HT-29 (cell line): ENCODE measurements around the gene CCDC70. TPM values are rescaled to one million over a fixed set of nuclear protein-coding genes. Genes with fewer than 3 reads are reported as not detected.

Experiments used
- DNase-seq: peaks from one replicate; pipeline ENCODE4 v3.0.0-alpha.2; 2015; ENCODE audit warnings: low spot score
- total RNA-seq: library from RNA; depleted of rRNA; stranded (reverse); fragments of >200 nt; shearing (Covaris generic); gene quantifications from 2 replicates; pipeline ENCODE4 v1.2.3, GENCODE V29; 2014

The CCDC70 gene
- total RNA-seq, 1 experiment from 2014 or later = not detected

DNA sequence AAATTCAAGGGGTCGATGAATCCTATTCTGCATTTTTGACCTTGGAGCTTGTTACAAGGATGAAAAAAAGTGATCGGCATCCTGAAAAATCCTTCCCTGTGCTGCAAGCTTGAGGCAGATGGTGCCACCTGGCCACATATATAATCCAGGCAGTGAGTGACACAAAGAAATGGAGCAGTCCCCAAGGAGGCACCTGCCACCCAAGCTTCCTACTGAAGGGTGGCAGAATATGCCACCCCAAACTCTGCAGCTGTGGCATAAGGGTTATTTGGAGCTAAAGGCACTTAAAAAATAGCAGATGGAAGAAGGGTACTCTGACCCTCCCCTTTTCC is 32.2 kb upstream of the CCDC70 start:
- DNase-seq = no peak

DNA sequence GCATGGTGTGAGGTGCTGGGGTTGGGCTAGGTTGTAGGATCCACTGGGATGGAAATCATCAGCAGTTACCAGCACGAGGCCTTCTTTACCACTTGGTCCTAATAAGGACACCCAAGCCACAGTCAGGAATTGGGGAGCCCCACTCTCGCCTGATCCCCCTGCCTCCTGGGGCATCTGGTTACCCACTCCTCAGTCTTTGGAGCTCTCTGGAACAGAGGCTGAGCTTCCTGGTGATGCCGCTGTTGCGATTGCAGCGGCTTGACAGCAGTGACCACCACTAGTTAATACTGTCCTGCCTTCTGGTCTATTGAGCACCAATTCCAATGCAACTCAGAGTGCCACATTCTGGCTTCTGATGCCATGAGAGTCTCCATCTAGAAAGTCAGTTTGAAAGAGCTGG is 30.2 kb upstream of the CCDC70 start:
- DNase-seq = no peak

DNA sequence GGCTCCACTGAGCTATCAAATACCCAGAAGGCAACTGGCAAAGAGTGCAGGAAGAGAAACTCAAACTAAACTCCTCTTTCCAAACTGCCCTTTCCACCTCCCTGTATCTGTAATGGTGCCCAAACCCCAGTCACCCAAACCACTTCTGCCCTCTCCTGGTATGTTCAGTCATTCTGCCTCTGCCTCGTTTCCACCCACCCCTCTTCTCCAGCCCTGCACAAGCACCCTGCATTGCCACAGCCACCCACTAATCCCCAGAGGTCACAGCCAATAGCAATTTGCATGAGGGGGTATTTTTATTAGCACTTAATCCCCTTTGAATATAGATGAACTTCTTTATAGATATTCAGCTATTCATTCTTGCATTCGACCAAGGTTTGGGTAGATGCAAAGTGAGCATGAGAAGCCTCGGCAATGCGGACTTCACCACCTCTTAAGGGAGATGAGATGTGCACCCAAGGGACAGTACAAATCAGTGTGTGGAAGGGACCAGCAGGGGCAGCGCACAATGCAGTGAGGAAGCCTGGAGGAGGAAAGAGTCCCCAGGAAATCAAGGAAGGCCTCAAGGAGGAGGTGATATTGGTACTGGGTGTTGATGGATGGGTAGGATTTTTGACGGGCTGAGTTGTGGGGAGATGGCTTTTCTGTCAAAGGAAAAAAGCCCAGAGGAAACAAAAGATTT is 29.2 kb upstream of the CCDC70 start:
- DNase-seq = peak; percentile 27

DNA sequence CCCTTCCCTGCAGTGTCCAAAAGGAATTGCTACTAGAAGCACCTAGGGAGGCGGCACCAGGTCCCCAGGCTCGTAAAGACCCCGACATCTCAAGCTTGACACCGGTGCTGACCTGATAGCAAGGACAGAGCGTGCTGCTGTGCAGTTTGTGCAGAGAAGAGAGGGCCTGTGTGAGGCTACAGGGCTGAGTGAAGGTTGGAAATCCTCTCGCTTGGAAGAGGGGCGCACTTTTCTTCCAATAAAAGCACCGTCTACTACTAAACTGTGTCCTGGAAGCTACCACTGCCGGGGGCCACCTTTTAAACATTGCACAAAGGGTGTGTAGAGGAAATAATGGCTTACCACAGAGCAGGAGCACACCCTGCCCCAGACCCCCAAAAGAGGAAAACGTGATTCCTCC is 27.8 kb upstream of the CCDC70 start:
- DNase-seq = no peak

DNA sequence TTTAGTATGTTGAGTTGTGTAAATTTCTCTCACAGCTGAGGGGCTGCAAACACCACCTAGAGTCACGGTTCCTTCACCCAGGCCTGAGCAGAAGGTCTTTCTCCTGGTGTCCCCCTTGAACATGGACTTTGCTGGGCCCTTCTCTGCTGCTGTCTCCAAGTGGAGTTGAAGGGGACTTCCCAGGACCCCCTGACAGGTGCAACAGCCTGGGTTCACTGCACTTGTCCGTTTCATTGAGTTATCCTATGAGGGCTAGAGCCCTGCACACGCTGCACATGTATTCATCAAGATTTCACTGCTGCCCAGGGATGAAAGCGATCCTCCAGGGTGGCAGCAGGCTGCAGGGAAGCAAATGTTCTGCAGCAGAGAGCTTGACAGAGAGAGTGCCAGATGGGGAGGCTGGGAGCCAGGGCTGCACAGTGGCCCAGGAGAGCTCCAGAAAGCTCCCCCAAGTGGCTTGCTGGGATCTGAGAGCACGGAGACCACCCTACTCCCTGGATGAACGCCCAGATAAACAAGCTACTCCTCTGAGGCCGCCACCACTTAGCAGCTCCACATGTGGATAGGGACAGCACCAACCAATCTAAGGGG is 27.1 kb upstream of the CCDC70 start:
- DNase-seq = no peak

DNA sequence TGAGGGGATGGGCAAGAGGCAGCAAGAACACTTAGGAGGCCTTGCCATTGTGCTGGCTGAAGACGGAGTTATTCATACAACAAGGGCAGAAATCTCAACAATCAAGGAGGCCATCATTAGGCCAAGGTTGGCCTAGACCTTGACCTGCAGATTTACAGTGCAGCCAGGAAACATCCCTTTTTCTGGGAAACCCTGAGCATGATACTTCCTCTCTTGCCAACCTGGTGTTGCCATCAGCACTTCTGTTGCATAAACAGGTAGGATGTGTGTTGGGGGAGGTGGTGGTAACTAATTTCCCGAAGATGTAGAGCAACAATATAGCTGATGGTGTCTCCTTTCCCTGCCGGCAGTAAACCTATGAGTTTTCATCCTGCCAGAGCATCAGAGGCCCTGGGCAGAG is 24.8 kb upstream of the CCDC70 start:
- no peak for DNase-seq

DNA sequence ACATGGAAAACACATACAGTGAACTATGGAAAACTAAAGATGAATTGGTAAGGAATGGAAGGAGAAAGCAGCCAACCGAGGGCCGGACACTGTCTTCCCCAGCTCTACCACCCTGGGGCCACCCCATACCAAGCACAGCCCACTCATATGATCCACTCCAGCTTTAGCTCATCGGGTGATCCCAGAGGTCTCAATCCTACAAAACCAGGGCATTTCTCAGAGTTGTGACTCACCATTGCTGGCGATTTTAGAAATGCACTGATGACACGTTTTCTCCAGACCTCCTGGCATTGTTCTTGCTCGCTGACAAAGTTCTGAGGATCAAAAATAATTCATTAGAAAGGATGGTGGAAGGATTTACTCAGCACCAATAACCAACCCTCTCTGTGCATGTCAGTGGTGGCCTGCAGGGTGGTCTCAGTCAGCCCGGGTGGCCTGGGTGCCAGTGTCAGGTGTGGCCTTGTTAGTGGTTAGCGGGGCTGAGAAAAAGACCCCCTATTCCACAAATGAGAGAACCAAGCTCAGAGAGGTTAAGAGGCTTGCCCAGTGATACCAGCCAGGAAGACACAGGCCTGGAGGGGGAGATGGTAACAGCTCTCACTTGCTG is 23.4 kb upstream of the CCDC70 start:
- DNase-seq = no peak

DNA sequence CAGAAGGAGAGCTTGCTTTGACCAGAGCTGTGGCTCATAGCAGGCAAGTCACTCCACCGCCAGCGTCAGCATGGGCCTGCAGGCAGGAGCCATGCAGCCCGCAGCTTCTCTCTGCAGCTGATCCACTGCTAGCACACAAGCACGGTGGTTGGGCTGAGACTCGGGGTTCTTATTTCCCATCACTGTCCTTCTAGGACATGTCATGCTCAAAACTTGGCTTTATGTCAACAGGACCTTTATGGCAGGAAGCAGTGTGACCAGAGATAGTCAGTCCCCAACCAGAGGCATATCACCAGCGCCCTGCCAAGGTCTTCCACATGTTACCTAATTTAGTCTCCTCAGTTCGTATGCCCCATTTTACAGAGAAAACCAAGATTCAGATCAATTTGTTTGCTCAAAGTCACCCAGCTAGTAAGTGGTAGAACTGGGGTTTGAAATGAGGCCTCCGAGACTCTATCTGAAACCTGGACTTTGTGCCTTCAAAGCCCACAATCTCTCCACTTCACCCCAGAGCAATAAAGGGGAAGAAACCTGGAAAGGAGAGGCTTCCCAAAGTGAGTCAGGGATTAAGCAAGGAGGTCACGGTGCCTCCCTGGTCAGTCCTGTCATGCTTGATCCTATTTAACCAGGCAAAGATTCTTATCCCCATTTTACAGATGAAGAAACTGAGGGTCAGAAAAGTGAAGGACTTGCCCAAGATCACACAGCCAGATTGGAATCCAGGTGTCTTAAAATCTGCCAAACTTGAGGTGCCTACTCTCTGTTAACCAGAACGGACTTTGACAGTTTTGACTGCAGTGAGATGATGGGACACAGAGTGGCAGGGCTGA is 21.8 kb upstream of the CCDC70 start:
- DNase-seq = no peak

DNA sequence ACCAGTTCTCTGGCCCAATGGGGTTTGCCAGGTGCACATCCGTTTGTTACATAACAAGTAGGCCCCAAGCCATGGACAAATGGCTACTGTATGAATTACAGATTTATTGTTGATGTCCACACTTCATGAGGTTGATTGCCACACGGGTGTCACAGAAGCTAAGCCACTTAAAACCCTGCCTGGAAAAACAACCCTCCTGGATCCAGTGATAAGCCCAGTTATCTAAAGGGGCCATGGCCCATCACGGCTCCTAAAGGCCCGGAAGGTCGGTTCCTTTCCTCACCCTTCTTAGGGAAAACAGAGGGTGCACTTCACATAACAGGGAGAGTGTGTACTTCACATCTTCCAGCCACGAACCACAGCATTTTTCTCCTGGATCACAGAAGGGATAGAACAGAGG is 20.9 kb upstream of the CCDC70 start:
- no peak for DNase-seq

DNA sequence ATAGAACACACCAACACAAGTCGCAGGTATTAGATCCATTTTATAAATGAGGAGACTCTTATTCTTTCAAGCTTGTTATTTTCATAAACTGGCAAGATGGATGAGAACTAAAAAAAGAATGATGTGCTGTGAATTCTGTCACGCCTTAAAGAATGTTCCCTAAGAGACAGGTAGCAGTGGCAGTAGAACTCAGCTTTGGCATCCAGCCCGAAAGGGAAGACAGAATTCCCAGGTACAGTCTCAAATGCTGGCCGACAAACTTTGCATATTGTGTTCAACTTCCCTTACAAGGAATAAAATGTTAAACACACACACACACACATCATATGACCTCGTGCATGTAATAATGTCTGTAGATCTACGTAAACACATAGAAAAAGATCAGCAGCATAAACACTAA is 20.0 kb upstream of the CCDC70 start:
- DNase-seq = no peak

DNA sequence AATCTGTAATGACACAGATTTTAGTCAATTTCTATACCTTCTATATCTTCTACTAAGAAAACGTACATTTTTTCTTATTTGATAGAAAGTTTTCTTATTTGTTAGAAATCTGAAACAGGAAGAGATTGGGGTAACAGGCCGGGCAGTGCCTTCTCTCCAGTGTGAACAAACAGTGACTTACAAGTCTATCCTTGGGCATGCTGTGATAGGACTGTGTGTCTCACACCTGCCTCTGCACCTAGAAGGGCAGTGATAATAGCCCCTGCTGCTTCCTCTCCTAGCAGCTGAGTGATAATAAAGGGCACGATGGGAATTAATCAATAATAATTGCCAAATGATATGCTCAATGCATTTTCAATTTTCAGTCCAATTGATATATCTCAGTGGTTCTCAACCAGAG is 18.2 kb upstream of the CCDC70 start:
- no peak for DNase-seq

DNA sequence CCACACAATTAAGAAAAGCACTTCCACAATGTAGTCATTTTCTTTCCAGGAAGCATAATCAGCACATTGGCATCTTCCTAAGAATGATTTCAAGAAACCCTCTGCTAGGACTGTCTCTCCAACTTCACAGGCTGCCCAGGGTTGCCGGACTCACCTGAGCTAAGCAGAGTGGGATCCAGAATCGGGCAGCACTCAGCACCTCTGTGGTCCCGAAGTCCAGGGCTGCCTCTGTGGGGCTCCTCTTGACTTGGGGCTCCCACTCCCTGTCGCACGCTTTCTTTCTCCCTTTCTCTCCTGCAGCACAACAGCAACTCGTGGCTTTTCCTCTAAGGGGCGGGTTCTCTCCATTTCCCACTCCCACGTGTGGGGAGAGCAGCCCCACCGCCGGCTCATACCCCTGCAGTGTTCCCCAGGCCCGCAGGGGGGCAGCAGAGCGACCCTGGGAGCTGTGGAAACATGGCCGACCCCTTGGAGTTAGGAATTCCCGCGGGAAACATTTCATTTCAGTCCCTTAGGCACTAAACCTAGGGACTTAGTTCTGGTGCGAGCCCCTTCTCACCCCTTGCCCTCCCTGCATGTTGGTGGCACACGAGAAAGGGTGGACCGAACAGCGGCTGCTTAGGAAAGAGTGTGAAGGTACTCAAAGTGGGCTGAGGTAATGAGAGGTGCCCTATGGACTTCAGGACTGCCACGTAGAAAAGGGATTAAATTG is 16.8 kb upstream of the CCDC70 start, which contains the start of gene TMEM272:
TSS of gene TMEM272 (minus strand) at position 316 of the 712 bp plus-strand sequence. CDS start 6,647 bp downstream, outside the sequence.
- DNase-seq = peak; percentile 64

DNA sequence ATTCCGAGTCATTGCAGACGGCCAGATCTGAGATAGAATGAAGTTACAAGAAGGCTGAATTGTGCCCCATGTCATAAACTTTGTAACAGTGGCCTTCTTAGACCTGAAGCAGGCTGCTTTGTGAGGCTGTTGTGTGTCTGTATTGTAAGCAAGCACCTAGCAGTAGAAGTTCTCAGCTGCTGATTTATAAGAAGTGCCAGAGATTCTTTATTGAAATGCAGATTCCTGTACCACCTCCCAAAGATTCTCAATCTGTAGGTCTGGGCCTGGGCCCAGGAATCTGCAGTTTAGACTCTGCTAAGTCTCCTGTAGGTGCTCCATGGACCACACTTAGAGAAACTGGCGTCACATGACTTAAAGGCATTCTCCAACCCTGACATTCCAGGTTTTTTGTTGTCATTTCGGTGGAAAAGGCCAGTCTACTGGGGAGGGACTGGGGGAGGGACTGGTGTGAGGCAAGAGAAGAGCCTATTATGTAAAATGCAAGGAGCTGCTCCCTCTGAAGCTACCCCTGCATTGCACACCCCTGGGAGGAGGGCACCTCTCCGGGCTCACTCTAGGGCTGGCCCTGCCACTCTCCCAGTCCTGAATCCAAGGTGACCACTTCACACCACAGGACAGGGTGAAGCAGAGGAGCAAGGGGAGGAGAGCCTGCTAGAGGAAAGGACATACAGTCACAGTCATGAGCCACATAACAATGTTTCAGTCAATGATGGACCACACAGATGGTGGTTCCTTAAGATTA is 16.0 kb upstream of the CCDC70 start:
- DNase-seq = no peak

DNA sequence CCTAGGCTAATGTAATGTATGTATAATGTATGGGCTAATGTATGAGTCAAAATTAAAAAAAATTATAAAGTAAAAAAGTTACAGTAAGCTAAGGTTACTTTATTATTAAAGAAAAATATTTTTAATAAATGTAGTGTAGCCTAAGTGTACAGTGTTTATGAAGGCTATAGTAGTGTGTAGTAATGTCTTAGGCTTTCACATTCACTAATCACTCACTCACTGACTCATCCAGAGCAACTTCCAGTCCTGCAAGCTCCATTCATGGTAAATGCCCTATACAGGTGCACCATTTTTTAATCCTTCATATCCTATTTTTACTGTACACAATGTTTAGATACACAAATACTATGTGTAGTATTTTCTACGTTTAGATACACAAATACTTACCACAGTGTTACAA is 15.0 kb upstream of the CCDC70 start:
- no peak for DNase-seq

DNA sequence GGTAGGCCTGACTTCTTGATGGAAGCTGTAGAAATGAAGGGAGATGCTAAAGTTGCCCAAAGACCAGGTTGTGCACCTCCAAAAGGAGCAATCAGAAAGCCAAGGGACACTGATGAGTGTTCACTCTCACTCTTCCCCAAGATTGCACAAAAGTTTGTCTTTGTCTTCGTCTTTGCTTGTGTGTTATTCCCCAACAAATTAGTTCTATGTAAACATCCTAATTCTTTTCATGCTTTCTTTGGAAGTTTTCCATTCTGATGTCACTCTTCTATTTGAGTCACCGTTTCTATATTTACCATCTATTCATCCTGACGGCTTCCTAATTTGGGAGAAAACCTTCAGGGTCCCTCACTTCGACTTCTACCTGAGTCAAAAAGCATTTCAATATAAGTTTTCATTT is 13.1 kb upstream of the CCDC70 start:
- DNase-seq = no peak

DNA sequence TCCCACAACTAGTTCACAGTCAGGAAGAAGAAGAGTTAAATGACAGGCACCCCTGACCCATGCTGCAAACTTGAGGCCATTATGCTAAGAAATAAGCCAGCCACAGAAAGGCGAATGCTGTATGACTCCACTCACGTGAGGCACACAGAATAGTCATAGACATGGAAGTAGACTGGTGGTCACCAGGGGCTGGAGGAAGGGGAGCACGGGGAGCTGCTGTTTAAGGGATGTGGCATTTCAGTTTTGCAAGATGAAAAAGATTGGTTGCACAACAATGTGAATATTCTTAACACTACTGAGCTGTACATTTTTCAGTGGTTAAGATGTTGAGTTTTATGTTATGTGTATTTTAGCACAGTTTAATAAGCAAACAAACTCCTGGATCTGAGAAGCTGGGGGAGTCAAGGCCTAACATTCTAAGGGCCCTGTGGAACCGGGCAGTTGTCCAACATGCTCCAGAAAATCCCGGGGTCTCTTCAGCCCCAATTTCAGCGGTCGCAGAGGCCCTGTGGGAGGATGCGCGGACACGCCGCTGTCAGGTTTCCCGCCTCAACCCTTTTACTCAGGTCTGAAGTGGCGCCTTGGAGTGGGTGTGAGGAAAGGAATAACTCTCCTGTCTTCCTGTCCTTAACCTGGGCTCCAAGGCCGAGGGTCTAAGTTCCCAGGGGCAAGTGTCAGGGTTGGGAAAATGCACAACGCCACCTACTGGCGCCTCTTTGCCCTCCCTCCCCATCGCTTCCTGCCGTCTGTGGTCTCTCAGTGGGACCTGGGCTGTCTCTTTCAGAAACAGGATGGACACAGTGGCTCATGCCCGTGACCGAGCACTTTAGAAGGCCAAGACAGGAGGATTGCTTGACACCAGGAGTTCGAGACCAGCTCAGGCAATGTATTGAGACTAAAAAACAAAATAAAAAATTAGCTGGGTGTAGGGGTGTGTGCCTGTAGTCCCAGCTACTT is 12.3 kb upstream of the CCDC70 start:
- peak; percentile 45 for DNase-seq

DNA sequence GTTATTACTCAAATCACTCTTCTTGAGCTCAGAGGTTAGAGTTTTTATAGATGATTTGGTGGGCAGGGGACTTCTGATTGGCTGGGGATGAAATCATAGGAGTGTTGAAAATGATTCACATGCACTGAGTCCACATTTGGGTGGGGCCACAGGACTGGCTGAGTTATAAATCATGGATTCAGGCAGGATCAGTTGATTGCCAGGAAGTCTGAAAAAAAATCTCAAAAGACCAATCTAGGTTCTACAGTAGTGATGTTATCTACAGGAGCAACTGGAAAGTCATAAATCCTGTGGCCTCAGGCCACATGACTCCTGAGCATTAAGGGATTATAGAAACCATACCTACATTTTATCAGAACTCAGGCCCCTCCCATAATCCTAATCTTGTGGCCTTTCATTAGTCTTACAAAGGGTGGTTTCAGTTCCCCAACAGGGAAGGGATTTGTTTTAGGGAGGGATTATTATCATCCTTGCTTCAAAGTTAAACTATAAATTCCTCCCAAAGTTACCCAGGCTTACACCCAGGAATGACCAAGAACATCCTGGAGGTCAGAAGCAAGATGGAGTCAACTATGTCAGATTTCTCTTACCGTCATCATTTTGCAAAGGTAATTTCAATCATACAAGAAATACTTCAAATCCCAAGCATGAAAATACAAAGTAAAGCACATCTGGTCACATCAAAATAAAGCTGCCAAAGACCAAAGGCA is 5.6 kb upstream of the CCDC70 start:
- DNase-seq = peak; percentile 17

DNA sequence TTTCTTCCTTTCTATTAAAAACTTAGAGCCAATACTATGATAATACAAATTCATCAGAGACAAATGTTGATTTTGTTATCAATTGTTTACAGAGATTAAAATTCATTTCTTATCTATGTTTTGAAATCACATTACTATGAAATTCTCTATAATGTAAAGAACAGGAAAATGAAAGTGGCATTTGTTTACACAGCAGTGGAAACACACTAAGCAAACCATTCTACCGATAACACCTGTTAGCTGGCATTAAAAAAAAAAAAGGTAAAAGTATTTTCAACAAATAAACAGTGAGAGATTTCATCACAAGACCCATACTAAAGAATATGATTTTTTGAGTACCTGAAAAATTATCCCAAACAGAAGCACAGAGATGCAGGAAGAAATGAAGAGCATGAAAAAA is 4.8 kb upstream of the CCDC70 start:
- no peak for DNase-seq
